VCaP (cell line): ENCODE results near the gene OR2T1.
"Not testable (repeated sequence)": the region's sequence is repeated elsewhere in the genome, so short reads cannot be mapped to it uniquely, and the experiment has no call there.

ENCODE experiments used
- H3K27ac ChIP-seq: fragments of 450-650 bp; 2 replicates; pipeline ENCODE4 v1.5.1; 2017
- TF ChIP-seq, protein P1 (sequence below): fragments of 450-650 bp; conservative IDR thresholded peaks from 2 replicates; pipeline ENCODE4 v1.5.1; 2017; ENCODE audit warnings: mild to moderate bottlenecking, moderate library complexity

The OR2T1 gene

DNA sequence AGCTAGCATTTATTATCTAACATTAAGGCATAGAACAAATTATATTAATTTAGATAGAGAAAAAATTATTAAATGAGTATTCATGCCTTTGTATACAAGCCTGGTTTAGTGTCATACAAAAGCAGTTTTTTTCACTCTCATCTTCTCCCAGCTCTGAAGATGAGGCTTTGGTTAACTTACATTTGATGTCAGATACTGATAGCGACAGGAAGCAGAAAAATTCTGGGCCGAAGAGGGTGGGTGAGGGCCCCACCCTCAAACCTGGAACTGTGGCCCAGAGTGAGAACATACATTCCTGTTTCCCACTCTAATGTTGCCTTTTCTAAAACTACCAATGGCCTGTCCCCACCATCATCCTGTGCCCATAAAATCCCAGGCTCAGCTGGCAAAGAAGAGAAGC is 15.0 kb downstream of the OR2T1 start:
- H3K27ac ChIP-seq, result no peak overlapping the region
- TF ChIP-seq, protein P1, sequence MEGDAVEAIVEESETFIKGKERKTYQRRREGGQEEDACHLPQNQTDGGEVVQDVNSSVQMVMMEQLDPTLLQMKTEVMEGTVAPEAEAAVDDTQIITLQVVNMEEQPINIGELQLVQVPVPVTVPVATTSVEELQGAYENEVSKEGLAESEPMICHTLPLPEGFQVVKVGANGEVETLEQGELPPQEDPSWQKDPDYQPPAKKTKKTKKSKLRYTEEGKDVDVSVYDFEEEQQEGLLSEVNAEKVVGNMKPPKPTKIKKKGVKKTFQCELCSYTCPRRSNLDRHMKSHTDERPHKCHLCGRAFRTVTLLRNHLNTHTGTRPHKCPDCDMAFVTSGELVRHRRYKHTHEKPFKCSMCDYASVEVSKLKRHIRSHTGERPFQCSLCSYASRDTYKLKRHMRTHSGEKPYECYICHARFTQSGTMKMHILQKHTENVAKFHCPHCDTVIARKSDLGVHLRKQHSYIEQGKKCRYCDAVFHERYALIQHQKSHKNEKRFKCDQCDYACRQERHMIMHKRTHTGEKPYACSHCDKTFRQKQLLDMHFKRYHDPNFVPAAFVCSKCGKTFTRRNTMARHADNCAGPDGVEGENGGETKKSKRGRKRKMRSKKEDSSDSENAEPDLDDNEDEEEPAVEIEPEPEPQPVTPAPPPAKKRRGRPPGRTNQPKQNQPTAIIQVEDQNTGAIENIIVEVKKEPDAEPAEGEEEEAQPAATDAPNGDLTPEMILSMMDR, result no peak

DNA sequence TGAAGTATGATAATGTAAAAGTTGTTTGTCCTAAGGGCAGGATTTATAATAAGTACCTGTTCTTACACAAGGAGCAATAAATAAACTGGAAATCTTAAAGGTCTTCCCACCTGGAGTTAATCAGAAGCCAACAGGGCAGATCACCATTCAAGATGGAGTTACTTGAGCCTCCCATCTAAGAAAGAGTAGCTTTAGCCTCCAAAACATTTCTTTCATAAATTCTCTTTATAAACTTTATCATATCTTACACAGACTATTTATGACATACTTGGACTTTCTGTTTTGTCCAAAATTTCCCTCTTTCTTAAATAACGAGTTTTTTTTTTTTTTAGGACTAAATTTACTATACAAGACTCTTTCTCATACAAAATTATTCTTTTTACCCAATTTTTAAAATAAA is 18.5 kb downstream of the OR2T1 start:
- TF ChIP-seq, protein P1, result no peak
- H3K27ac ChIP-seq, result no peak overlapping the region

DNA sequence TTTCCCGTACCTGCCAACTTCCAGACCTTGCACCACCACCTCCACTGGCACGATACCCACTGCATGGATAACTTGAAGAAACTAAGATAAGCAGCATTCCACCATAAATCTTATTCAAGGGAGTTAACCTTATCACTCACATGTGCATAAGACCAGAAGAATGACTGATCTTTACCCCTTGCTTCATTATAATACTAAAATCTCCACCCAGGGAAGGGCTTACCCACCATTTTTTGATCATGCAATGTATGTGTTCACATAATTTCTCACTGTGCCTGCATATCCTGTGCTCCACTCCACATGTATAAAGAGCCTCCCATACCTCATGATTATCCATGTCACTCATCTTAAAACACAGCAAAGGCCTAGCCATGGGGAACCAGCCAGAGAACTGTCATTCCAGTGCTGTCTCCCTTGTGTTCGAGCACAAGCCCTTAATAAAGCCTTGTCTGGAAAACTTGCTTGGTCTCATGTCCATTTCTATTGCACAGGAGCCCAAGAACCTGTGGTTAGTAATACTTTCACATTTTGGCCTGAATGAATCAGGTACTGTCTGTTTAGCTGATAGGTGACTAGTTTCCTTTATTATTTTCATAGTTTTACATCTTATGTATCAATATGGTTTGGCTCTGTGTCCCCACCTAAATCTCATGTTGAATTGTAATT is 24.8 kb downstream of the OR2T1 start:
- H3K27ac ChIP-seq, result not testable (repeated sequence)

DNA sequence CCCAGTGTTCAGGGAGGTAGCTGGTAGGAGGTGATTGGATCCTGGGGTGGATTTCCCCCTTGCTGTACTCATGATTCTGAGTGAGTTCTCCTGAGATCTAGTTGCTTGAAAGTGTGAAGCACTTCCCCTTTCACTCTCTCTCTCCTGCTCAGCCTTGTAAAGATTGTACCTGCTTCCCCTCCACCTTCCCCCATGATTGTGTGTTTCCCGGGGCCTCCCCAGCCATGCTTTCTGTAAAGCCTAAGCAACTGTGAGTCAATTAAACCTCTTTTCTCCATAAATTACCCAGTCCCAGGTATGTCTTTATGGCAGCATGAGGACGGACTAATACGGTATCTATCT is 25.3 kb downstream of the OR2T1 start:
- H3K27ac ChIP-seq, result not testable (repeated sequence)

DNA sequence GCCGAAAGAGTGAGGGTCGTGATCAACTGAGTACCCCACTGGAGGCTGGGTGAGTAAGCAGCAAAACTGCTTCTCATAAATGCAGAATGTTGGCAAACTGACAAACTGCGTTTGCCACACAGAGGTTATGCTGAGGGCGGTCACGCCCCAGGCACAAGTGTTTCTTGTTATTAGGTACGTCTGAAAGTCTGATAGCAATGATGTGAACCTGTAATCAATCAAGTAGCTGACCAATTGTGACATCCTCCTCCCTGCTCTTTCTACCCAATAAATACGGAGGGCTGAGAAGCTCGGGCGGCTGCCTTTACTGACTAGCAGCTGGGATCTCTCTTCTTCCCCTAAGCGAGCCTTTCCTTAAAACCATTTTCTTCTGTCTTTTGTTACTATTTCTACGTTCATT is 28.8 kb downstream of the OR2T1 start:
- not testable (repeated sequence) for H3K27ac ChIP-seq

DNA sequence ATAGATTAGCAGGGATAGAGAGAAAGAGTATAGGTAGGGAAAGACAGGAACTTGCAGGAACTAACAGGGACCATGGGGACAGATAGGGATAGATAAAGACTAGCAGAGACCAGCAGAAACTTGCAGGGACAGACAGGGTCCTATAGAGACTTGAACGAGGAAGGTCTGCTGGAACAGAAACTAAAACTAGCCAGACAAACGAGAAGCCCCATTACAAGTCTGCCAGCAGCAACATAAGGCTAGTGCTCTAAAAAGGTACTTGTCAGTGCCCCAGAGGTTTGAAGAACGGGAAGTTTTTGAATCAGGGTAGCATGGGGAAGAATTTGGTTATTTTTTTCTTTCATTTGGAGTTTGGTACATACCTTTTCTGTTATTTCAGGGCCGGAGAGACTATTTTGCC is 29.4 kb downstream of the OR2T1 start:
- not testable (repeated sequence) for H3K27ac ChIP-seq

DNA sequence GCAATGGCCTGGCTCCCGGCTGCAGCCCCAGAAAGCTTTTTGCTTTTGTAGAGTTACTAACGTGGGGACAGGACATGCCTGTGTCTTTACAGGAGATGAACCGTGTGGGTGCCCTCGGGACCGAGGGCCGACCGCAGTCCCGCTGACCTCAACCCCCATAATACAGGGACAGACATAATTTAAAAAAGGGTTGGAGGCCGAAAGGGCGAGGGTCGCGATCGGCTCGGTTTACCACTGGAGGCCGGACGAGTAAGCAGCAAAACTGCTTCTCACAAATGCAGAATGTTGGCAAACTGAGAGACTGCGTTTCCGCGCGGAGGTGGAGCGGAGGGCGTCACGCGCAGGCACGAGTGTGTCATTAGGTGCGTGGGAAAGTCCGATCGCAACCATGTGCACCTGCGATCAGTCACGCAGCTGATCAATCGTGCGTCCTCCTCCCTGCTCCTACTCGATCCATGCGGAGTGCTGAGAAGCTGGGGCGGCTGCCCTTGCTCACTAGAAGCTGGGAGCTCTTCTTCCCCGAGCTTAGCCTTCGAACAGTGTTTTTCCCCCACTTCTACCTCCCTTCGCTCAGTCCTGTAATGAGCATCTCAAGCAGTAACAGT is 31.1 kb downstream of the OR2T1 start:
- not testable (repeated sequence) for H3K27ac ChIP-seq

DNA sequence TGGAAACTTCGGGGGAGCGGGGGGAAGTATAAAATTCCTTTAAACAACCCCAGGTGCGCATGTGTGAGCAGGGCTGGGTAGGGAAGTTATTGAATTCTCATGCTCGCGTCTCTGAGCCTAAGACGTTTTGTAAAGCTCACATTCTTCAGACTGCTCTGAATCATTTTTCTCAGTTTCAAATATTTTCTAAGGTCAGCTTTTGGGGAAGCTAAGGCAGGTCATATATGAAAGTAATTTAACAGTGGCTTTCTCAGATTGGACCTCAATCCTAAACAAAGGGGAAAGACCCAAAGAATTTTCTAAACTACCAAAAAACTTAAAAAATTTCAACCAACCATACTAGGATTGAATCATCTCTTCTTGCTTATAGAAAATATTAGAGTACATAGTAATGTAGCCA is 32.1 kb downstream of the OR2T1 start:
- H3K27ac ChIP-seq, result not testable (repeated sequence)

DNA sequence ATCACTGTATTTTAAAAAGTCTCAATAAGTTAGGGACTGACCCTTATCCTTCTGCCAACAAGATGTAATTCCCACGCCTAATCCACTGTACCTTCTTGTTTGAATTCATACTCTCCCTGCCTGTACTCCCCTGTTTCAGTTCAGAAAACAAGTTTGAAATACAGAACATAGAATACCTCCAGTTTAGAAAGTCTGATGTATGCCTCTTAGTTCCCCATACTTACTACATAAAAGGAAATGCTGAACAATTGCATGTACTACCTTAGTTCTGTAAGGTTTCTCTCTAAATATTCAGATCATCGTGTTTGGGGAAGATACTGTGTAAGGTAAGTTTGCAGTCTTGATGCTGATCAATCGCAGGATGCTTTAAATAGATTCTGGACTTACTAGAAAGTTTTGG is 33.5 kb downstream of the OR2T1 start:
- H3K27ac ChIP-seq, result not testable (repeated sequence)

DNA sequence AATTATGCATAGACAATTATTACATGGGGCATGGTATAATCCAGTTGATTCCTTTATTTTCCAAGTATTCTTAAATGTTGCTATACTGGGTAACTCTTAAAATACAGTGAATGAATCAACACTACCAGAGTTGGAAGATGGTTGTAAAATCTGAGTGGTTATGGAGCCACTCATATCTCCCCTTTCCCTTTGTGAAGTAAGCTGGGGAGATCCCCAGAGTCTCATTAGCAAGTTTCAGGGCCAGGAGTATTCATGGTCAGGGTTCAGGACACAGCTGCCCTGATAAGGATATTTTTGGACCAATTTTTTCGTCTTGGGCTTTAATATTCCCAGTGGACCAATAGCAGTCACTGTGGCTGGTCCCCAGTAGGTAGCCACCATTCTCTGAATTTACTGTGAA is 35.8 kb downstream of the OR2T1 start:
- H3K27ac ChIP-seq, result not testable (repeated sequence)

DNA sequence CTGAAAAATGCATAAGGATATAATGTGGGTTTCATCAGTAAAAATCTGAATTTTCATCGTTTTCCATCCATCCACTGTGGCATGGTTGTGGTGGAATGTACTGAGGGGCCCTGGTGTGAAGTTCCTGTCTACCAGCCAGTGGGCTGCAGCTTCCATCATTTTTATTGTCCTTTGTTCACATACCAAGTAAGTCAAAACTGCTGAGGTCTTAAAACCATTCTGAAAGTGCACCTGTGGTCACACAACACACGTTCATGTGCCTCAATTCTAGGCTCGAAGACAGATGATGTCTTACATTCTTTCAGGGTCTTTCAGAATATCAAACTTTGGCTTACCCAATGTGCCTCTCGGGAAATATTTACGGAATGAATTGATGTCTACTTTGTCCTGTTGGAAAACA is 36.4 kb downstream of the OR2T1 start:
- H3K27ac ChIP-seq, result not testable (repeated sequence)

DNA sequence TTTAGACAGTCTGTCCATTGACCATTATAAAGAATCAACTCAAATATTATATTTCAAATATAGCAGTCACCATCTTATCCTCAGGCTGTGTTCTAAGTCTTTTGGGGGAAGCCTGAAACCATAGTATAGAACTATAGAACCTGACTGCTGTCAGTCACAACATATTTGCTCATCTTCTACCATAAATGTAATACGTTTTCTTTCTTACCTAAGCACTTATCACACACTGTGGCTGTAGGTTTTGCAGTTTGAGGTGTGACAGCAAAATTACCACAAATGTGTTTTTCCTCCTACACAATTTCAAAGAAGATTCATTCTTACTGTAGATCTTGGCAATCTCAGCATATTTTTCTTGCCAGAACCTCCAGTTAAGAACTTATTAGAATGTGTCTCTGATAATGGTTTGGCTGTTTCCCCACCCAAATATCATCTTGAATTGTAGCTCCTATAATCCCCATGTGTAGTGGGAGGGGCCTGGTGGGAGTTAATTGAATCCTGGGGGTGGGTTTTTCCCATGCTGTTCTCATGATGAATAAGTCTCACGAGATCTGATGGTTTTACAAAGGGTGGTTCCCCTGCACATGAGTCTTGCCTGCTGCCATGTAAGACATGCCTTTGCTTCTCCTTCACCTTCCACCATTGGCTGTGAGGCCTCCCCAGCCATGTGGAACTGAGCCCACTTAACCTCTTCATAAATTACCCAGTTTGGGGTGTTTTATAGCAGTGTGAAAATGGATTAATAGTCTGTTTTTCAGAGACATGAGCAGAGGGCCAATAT is 39.8 kb downstream of the OR2T1 start:
- H3K27ac ChIP-seq, result not testable (repeated sequence)

DNA sequence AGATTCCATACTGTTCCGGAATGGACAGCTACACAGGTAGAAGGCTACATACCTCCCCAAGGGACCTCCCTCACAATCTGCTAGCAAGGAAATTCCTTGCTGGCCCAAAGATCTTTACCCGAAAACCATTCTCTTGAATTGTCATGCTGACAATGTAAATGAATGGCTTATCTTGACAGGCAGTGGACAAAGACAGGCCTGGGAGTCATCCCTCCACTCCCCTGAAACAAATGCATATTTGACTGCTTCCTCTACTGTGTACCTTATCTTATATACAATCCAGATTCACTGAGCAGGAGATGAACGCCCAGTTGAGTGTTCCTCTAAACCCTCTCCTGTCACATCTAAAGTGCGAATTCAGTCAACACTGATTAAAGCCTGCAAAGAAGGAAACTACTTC is 41.8 kb downstream of the OR2T1 start:
- not testable (repeated sequence) for H3K27ac ChIP-seq

DNA sequence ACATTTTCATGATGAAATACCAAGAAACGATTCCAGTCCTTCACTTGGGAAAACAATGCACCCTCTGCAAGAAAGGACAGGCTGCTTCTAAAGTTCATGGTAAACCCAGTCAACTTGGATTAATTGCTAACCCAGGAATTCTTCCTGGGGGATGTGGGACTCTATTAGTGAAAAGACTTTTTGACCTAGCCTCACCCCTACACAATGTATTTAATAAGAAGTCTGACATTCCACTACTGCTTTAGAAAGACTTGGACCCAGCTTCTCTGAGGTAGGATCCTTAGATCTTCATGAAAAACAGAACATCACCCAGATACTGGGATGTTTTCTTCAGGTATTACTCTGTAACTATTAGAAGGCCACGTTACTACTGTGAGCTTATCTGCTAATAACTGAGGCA is 42.6 kb downstream of the OR2T1 start, which contains the start of gene OR2T2:
Gene OR2T2 (plus strand): TSS at position 239 of the 400 bp plus-strand sequence. CDS start 7,161 bp downstream, outside the sequence.
- H3K27ac ChIP-seq, result not testable (repeated sequence)

DNA sequence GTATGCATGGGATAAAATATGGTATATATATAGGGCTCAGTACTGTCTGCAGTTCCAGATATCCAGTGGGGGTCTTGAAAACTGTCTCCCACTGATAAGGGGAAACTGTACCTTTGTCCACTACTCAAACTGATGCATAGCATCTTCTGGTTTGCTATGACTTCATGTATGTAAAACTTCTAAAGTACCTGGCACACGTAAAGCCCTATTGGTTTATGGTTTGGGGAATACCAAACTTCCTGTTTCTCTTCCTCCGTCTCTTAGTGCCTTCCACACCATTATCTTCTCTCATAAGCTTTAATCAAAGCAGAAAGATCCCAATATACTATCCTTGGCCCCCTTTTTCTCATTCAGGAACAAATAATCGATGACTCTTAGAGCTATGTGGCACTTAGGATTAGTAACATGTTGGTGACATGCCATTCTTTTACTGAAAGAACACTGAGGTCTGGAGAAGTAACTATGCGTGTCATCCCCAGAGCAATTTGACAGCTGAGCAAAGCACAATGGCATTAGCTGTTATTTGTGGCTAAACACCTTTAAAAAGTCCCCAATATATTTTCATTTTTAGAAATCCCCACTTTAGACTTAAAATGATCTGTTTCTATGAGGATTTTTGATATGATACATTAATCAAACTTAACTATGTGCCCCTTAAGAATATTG is 45.7 kb downstream of the OR2T1 start:
- not testable (repeated sequence) for H3K27ac ChIP-seq

DNA sequence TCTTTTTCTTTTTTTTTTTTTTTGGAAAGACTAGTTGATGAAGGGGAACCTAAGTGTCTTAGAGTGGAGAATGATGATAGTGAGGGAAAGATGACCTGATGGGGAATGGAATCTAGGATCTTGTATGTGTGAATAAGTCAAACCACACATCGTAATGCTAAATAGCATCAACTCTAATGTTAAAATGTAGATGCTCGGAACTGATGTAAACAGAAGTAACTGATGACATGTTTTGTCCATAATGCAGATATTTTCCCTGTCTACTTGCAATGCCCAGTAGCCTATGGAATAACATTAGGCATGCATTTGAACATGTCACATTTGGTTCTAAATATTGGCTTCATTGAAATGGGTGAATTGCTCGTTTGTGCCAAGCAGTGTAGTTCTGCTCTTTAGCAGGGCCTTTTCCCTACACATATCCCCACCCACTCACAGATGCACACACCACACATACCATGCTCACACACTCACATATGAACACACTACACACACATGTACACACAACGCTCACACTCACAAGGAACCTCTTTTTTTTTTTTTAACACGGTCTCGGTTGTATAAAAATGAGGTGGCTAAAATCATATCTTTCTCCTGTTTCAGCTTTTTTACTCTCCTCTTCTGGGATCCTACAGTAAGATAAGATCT is 47.1 kb downstream of the OR2T1 start:
- H3K27ac ChIP-seq, result not testable (repeated sequence)

DNA sequence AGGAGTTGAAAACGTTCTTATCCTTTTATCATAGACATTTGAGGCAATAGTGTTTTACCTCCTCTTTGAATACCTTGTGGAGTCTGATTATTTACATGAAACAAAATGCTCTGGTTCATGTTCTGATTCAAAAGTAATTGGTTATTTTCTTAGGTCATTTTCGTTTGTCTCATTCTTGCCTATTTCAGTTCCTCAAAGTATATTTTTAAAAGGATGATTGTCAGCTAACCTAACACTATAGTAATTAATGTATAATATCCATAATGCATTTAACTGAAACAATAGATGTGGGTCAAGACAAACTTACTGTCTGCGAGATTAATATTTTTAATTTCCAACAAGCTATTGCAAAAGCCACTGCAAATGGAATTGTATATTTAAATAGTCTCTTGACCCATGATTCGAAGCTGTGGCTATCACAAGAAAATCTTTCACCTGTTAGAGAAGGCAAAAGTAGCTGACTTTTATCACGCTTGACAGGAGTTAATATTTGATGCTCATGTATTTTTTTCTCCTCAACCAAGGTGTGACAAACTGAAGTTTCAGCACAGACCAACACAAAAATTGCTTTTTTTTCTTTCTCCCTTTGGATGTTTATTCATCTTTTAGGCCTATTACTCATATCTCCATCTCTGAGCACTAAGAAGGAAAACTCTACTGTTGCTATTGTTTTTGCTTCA is 47.8 kb downstream of the OR2T1 start:
- H3K27ac ChIP-seq, result not testable (repeated sequence)

DNA sequence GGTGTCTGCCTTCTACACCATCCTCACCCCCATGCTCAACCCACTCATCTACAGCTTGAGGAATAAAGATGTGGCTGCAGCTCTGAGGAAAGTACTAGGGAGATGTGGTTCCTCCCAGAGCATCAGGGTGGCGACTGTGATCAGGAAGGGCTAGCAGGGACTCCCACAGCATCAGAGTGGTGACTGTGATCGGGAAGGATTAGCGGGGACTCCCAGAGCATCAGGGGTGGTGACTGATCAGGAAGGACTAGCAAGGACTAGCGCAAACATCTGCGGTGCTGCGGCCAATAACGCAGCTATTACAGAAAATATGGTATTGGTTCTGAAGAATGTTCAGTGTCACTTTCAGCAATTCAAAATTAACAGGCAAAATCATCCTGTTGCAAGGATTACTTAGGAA is 50.8 kb downstream of the OR2T1 start:
- H3K27ac ChIP-seq, result not testable (repeated sequence)
